ENCODE measurements around the gene CACNA1C.

CACNA1C gene

DNA sequence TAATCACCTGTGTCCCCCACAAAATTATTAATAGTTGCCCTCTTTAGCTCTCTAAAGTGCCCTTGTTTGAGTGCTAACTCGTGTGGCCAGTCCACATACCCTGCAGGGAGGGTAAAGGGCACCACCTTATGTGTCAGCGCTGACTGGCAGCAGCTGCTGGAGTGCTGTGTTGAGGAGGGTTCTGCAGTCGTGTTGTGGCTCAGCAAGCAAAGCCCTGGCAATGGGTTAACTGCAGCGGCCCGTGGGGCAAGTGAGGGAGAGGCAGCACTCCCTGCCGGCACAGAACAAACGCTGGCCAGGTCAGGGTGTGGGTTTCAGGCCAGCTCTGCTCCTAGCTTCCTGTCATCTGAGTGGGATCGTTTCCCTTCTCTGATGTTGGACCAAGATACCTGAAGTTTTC is 369.8 kb downstream of the CACNA1C start:
- FAIRE-seq (no peak), DNase-seq (ENCODE audit: insufficient read length, low spot score) (no peak)

GRCh38 chr12:2429032-2429431 is 376.2 kb downstream of the CACNA1C start:
- no peak for FAIRE-seq
- no peak for DNase-seq (ENCODE audit: insufficient read length, low spot score)

DNA sequence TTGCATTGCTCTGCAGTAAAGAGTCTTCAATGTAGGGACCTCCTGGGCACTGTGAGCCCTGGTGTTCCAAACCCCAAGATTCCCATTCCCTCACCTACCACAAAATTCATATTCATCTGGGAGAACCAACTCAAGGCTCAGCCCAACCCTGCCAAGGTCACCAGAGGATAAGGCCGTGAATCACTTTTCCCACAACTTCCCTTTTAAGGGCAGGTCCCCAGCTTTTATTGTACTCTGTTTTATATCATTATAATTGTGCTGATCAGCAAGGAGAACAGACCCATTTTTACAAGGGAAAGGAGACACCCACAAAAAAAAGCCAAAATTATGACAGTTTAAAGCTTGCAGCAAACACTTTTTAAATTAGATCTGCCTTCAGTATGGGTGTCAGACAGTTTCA is 379.0 kb downstream of the CACNA1C start:
- no peak for FAIRE-seq
- no peak for DNase-seq (ENCODE audit: insufficient read length, low spot score)

DNA sequence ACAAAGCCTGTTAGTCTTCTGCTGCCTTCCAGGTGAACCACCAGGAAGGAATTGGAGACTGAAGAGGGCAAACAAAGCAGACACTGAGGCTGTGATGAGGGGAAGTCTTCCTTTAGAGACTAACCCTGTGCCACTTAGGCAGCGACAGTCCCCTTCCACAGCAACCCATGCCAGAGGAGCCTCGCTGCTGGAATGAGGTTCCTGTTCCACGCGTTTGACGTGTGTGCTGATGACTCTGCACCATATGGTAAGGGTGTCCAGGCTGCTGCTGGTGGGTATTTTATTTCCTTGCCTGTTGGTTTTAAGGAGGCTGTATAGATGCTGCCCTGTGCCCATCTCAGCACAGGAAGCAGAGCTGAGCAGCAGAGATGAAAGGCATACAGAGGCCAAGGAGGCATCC is 380.1 kb downstream of the CACNA1C start:
- DNase-seq (ENCODE audit: insufficient read length, low spot score), result no peak
- no peak for FAIRE-seq

DNA sequence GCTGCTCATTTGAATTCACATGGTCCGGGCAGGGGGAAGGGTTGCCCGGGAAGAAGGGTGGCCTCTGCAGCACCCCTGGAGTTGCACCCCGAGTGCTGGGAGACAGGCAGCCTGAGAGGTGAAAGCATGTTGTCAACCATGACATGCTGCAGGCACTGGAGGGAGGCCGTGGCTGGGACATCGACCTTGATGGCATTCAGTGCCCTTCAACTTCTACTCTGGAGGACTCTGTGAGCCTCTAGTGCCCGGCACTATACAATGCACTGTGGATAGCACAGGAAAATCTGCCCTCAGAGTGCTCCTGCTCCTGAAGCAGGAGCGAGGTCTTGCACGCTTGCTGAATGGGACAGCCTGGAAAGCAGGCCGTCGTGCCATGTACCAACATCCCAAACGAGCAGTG is 382.7 kb downstream of the CACNA1C start:
- no peak for FAIRE-seq
- DNase-seq (ENCODE audit: insufficient read length, low spot score), result no peak

DNA sequence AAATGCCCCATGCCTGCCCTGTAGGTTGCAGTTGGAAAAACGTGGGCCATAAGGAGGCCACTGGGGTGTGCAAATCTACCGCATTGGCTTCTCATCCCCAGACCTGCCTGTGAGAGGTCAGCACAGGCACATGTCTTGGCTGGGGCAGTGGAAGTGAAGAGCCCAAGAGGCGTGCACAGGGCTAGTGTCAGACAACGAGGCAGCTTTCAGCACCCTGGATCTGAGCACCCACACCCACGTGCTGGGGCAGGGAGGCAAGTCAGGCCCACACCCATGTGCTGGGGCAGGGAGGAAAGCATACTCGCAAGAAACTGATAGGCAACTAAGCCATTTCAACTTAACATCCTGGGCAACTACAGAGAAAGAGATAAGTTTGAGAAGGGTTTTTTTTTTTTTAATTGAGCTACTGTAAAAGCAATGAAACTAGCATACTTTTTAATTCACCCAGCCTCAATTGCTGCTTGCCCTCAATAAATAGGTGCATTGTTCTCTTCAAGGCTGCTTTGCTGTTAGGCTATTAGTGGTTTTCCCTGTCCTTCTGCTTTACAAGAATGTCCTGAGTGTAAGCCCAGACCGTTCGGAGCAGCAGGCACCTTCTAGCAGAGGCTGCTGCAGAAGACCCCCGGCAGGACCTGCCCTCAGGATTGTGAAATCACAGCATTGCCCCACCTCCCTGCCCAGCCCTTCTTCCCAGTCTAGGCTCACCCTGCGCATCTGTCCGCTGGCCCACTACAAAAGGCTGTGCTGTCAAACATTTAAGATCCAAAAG is 386.7 kb downstream of the CACNA1C start:
- FAIRE-seq (no peak), DNase-seq (ENCODE audit: insufficient read length, low spot score) (no peak)

DNA sequence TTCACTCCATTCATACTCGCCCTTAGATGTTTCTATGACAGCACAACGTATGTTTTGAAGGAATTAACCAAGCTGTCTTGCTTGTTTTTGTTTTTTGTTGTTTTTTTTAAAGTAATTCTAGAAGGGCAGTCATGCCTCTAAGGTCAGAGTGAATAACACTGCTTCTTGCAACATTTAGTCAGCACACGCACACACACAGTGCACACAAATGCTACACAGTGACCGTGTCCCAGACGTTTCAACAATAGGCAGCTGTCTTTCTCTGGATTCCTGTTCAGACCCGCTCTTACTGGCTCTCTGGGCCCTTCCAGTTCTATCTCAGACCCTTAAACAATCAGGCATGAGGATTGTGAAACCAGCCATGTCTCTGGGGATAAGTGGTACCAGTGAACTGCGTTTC is 391.0 kb downstream of the CACNA1C start:
- DNase-seq (ENCODE audit: insufficient read length, low spot score), result no peak
- no peak for FAIRE-seq

GRCh38 chr12:2445968-2446367 is 393.2 kb downstream of the CACNA1C start:
- no peak for FAIRE-seq
- no peak for DNase-seq (ENCODE audit: insufficient read length, low spot score)

- no peak for FAIRE-seq
Measured at GRCh38 chr12:2447861-2448260, 395.1 kb downstream of the CACNA1C start.

DNA sequence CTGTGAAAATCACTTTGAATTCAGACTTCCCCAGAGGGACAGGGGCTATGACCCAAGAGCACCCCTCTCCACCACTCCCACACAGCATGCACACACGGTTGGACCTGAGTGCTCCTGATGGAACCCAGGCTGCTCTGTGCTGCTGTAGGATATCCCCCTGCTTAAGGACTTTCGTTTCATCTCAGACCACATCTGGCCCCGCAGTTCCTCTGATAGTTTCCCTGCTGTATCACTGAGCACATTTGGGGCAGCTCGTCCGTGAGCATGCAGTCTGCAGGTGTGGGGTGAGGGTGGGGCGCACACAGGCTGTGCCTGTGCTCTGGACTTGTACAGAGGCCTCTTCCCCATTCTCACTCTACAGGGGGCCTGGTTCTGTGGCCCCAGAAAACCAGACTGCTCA is 396.8 kb downstream of the CACNA1C start:
- no peak for DNase-seq (ENCODE audit: insufficient read length, low spot score)
- FAIRE-seq, result no peak

More at GRCh38 chr12:2447861-2448260, 395.1 kb downstream of the CACNA1C start:
- no peak for DNase-seq (ENCODE audit: insufficient read length, low spot score)

DNA sequence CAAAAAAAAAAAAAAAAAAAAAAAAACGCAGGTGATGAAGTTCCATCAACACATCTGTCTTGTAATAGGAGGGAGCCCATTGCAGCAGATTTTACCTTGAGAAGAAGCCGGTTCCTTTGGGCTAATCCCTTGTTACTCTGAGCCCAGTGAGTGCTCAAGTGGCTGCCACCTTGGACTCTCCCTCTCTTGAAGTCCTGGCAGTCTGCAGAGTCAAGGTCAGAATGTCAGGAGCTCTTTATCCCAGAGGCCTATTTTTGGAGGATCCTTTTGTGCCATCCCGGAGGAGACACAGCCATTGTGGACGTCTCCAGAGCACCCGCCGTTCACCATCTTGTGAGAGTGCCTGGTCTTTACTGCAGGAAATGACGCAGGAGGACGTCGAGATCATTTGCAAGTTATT is 397.8 kb downstream of the CACNA1C start:
- no peak for FAIRE-seq
- DNase-seq (ENCODE audit: insufficient read length, low spot score), result no peak

- FAIRE-seq (no peak), DNase-seq (ENCODE audit: insufficient read length, low spot score) (no peak)
Measured at GRCh38 chr12:2451025-2451424, 398.2 kb downstream of the CACNA1C start.

GRCh38 chr12:2451497-2451896 is 398.7 kb downstream of the CACNA1C start:
- FAIRE-seq (no peak), DNase-seq (ENCODE audit: insufficient read length, low spot score) (no peak)

- no peak for FAIRE-seq
- DNase-seq (ENCODE audit: insufficient read length, low spot score), result no peak
Measured at GRCh38 chr12:2453076-2453760, 400.4 kb downstream of the CACNA1C start.

GRCh38 chr12:2453761-2454090 is 400.9 kb downstream of the CACNA1C start:
- no peak for FAIRE-seq

DNA sequence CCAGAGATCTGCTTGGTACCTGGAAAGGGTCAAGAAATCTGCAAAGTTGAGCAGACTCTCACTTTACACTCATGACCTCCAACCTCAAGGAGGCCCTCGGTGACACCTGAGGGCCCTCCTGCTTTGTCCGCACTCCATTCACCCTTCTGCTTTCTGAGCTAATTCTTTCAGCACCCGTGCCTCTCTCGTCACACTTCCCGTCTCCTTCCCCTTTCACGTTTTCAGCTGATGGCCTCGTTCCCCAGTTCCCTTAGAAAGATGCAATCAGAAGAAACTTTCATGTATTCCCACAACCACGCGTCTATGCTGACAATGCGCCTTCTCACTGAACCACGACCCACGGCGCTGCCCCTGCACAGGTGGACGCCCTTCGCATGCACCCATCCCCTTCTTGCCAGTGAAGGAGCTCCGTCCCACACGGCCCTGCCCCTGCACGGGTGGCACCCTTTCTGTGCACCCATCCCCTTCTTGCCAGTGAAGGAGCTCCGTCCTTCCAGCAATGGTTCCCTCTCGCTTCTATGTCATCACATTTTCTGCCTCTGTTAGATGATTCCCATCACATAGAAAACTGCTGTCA is 401.9 kb downstream of the CACNA1C start:
- FAIRE-seq (no peak), DNase-seq (ENCODE audit: insufficient read length, low spot score) (no peak)

More at GRCh38 chr12:2453761-2454090, 400.9 kb downstream of the CACNA1C start:
- no peak for DNase-seq (ENCODE audit: insufficient read length, low spot score)

DNA sequence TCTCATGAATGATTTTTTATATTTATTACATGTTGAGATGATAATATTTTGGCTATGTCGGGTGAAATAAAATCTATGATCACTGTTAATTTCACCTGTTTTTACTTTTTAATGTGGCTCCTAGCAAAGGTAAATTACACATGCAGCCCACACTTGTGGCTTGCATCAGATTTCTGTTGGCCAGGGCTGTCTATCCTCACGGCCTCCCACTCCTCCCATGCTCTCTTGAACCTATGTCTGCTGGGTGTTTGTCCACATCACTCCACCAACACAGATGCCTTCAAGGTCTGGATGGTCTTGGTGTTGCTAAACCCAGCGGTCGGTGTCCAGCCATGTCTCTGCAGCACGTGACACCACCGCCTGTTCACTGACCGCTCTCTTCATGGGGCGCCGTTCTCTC is 402.6 kb downstream of the CACNA1C start:
- no peak for DNase-seq (ENCODE audit: insufficient read length, low spot score)
- no peak for FAIRE-seq

DNA sequence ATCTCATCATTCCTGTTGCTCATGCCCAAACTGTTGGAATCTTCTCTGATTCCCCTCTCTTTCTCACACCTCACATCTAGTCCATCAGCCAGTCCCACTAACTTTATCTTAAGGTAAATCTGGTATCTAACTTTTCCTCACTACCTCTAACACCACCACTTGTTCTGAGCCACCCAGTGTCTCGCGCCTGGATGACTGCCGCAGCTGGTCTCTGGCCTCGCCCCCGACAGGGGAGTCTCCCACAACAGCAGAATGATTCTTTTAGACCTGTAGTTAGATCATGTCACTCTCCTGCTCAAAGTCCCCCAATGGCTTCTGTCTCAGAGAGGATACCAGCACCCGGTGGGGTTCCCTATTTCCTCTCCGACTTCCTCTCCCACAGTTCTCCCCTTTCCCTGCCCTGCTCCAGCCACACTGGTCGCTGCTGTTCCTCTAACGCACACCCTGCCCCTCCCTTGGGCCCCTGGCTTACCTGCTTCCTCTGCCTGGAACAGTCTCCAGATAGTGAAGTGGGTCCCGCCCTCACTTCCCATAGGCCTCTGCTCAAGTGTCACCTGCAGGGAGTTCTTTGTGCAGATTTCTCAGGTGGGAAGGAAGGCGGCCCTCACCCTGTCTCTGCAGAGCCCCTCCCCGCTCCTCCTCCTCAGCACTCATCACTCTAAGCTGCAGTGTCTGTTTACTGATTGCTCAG is 403.5 kb downstream of the CACNA1C start:
- FAIRE-seq (no peak), DNase-seq (ENCODE audit: insufficient read length, low spot score) (no peak)

DNA sequence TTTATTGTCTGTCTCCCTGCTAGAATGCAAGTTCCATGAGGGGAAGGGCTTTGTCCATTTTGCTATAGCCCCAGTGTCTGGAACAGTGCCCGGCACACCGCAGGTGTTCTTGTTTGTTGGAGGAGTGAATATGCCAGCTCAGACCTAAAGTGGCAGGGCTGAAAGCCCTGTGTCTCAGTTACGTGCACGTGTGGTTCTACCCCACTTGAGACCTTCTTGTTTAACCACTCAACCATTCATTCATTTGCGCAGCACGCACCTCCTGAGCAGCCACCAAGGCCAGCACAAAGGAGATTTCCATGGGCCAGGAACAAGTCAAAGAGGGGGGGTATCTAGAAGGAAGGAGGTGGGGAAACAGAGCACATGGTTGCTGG is 404.0 kb downstream of the CACNA1C start:
- DNase-seq (ENCODE audit: insufficient read length, low spot score), result no peak
- FAIRE-seq, result no peak

- no peak for DNase-seq (ENCODE audit: insufficient read length, low spot score)
- no peak for FAIRE-seq
Measured at GRCh38 chr12:2457215-2457932, 404.6 kb downstream of the CACNA1C start.

DNA sequence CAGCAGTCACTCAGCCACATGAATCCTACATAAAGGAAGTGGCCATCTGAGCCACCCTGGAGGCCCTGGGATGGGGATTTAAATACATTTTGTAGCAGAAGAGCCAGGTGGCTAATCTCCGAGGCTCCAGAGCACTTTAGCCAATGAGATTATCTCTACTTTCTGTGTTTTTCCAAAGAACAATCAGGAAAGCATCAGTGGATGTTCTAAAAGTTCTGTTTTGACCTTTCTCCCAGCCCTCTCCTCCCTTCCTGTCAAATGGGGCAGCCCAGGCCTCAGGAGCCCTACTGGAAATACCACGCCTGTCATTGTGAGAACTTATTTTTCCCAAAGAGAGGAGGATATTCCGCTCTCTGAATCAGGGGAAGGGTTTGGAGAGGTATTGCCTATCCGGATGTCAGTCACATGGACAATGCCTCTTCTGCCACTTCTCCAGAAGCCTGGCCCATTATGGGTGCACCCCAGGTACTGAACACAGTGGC is 405.2 kb downstream of the CACNA1C start:
- FAIRE-seq, result no peak
- DNase-seq (ENCODE audit: insufficient read length, low spot score), result no peak
